MCF 10A (cell line): ENCODE results near the gene RNASE2. TPM values are rescaled to one million over a fixed set of nuclear protein-coding genes. Genes with fewer than 3 reads are reported as not detected.
"Not testable (repeated sequence)": the region's sequence is repeated elsewhere in the genome, so short reads cannot be mapped to it uniquely, and the experiment has no call there.

Experiments used
- BruUV-seq: library from RNA; stranded (reverse); fragments of 400-500 nt; replicated peaks from 2 replicates; lab custom pipeline; 2021; lab: Mats Ljungman, UMichigan
- CTCF ChIA-PET: fragments of 300-600 bp; sonication (Branson Sonifier 250); formaldehyde crosslinking; extraction: SDS; loops from one replicate; lab custom pipeline; 2021; ENCODE audit warnings: antibody characterized with exemption, inconsistent platforms; lab: Yijun Ruan, JAX
- POLR2A ChIA-PET: fragments of 300-600, 350-650 bp; sonication (Branson Sonifier 250); formaldehyde crosslinking; extraction: SDS; loops from one replicate; lab custom pipeline; 2020; ENCODE audit warnings: antibody characterized with exemption, inconsistent platforms; lab: Yijun Ruan, JAX
- DNase-seq: peaks from one replicate; pipeline ENCODE4 v3.0.0-alpha.2; 2018; ENCODE audit not compliant: unreplicated experiment
- H3K27ac Mint-ChIP-seq: one replicate; pipeline ENCODE4 v1.8.0; 2022; ENCODE audit warnings: mild to moderate bottlenecking, low read depth, mixed read lengths; ENCODE audit not compliant: unreplicated experiment
- H3K27me3 Mint-ChIP-seq: one replicate; pipeline ENCODE4 v1.8.0; 2022; ENCODE audit warnings: mixed read lengths; ENCODE audit not compliant: insufficient read depth, unreplicated experiment
- H3K36me3 Mint-ChIP-seq: one replicate; pipeline ENCODE4 v1.8.0; 2022; ENCODE audit warnings: mild to moderate bottlenecking, moderate library complexity, mixed read lengths; ENCODE audit not compliant: insufficient read depth, unreplicated experiment
- H3K4me1 Mint-ChIP-seq: one replicate; pipeline ENCODE4 v1.8.0; 2022; ENCODE audit warnings: mixed read lengths; ENCODE audit not compliant: insufficient read depth, unreplicated experiment
- H3K4me3 Mint-ChIP-seq: one replicate; pipeline ENCODE4 v1.8.0; 2022; ENCODE audit warnings: mild to moderate bottlenecking, moderate library complexity, mixed read lengths; ENCODE audit not compliant: unreplicated experiment
- H3K9me3 Mint-ChIP-seq: one replicate; pipeline ENCODE4 v1.8.0; 2022; ENCODE audit warnings: mixed read lengths; ENCODE audit not compliant: unreplicated experiment
- CTCF ChIP-seq: fragments of 200-600 bp; IDR thresholded peaks from one replicate; pipeline ENCODE4 v1.8.0; 2022; ENCODE audit warnings: antibody characterized with exemption, mild to moderate bottlenecking; ENCODE audit not compliant: unreplicated experiment
- intact Hi-C: fragments of 100-400 bp; cut with micrococcal nuclease; formaldehyde crosslinking; loops from 2 replicates; pipeline ENCODE4 v1.14.1; 2022
- total RNA-seq: library from RNA; stranded (reverse); gene quantifications from 2 replicates; pipeline ENCODE4 v1.2.3, GENCODE V29; 2022

The RNASE2 gene
- total RNA-seq, 1 experiment from 2014 or later = not detected

GRCh38 chr14:20978687-20979086, 23.4 kb downstream of the RNASE2 start:
- CTCF ChIA-PET = interaction anchor here (1.0 to 11.9 kb wide), 6 partner anchors 6 to 285 kb away, joined by 3 to 147 read pairs (median 4); no protein-coding TSS in a partner anchor
- no peak for DNase-seq
- POLR2A ChIA-PET = interaction anchor here (0.6 to 0.7 kb wide), 2 partner anchors 10 to 152 kb away, joined by 3 to 4 read pairs; no protein-coding TSS in a partner anchor

GRCh38 chr14:20980906-20981305, 25.6 kb downstream of the RNASE2 start:
- intact Hi-C loops = no loop called here
- POLR2A ChIA-PET = no interaction called here
- Mint-ChIP-seq H3K4me3 (no peak overlapping the region), H3K27ac (no peak overlapping the region), H3K9me3 (no peaks in the 10 kb centered on the region), H3K27me3 (no peaks in the 10 kb centered on the region), H3K4me1 (no peaks in the 10 kb centered on the region), H3K36me3 (peaks cover 6% of the 10 kb centered on the region)
- no TSS peak for BruUV-seq
- no peak for DNase-seq
- CTCF ChIA-PET = interaction anchor here (0.5 to 11.9 kb wide), 7 partner anchors 8 to 675 kb away, joined by 3 to 147 read pairs (median 4); no protein-coding TSS in a partner anchor
- TF ChIP-seq CTCF = no peak

More at GRCh38 chr14:20978687-20979086, 23.4 kb downstream of the RNASE2 start:
- no peaks in the 10 kb centered on the region for H3K9me3 Mint-ChIP-seq
- peaks cover 3% of the 10 kb centered on the region for H3K4me1 Mint-ChIP-seq
- no peak overlapping the region for H3K4me3 Mint-ChIP-seq
- BruUV-seq = no TSS peak
- no peak overlapping the region for H3K27ac Mint-ChIP-seq
- intact Hi-C loops = loop anchor here (10.0 kb wide), 1 partner anchor 654 kb away; no protein-coding TSS in a partner anchor
- H3K27me3 Mint-ChIP-seq = no peaks in the 10 kb centered on the region
- no peak for TF ChIP-seq CTCF
- H3K36me3 Mint-ChIP-seq = no peaks in the 10 kb centered on the region

- no peaks in the 10 kb centered on the region for H3K27me3 Mint-ChIP-seq
- H3K27ac Mint-ChIP-seq = no peak overlapping the region
- H3K4me3 Mint-ChIP-seq = no peak overlapping the region
- ChIA-PET CTCF (interaction anchor here (0.6 to 11.9 kb wide), 9 partner anchors 9 to 279 kb away, joined by 3 to 147 read pairs (median 4); no protein-coding TSS in a partner anchor), POLR2A (interaction anchor here (0.7 to 1.0 kb wide), 2 partner anchors 9 to 369 kb away, joined by 3 to 4 read pairs; no protein-coding TSS in a partner anchor)
- no peaks in the 10 kb centered on the region for H3K9me3 Mint-ChIP-seq
- intact Hi-C loops = no loop called here
- DNase-seq = no peak
- no TSS peak for BruUV-seq
- no peak for TF ChIP-seq CTCF
- H3K36me3 Mint-ChIP-seq = peaks cover 6% of the 10 kb centered on the region
- H3K4me1 Mint-ChIP-seq = peaks cover 18% of the 10 kb centered on the region
Observed at GRCh38 chr14:20982646-20983369, 27.5 kb downstream of the RNASE2 start.

GRCh38 chr14:20985650-20986049, 30.4 kb downstream of the RNASE2 start:
- not testable (repeated sequence) for BruUV-seq, H3K9me3 Mint-ChIP-seq
- CTCF ChIA-PET = interaction anchor here (0.6 to 11.9 kb wide), 6 partner anchors 13 to 291 kb away, joined by 3 to 147 read pairs (median 4); no protein-coding TSS in a partner anchor

More at GRCh38 chr14:20985650-20986049, 30.4 kb downstream of the RNASE2 start:
- H3K27ac Mint-ChIP-seq, intact Hi-C loops, H3K27me3 Mint-ChIP-seq, H3K4me3 Mint-ChIP-seq, DNase-seq: not testable (repeated sequence)
- POLR2A ChIA-PET = interaction anchor here (0.6 to 4.5 kb wide), 2 partner anchors 11 to 88 kb away, joined by 3 to 26 read pairs; no protein-coding TSS in a partner anchor
- peaks cover 12% of the 10 kb centered on the region for H3K36me3 Mint-ChIP-seq
- peaks cover 24% of the 10 kb centered on the region for H3K4me1 Mint-ChIP-seq
